Breast epithelium (tissue), 4 donors: ENCODE measurements around the gene KRTAP10-5. TPM values are rescaled to one million over a fixed set of nuclear protein-coding genes. Genes with fewer than 3 reads are reported as not detected.

Experiments used
- DNase-seq, 2 donors: peaks; one replicate each; pipeline ENCODE4 v3.0.0-alpha.2; 2019; ENCODE audit warnings: low spot score in 2 of 2
- H3K27ac ChIP-seq, 2 donors: fragments of 200-600 bp; sonication (generic) in 1 of 2; one replicate each; pipeline ENCODE4 v1.5.1; 2016 to 2019; ENCODE audit warnings: mild to moderate bottlenecking in 1 of 2
- H3K27me3 ChIP-seq, 2 donors: fragments of 200-600 bp; sonication (generic) in 1 of 2; one replicate each; pipeline versions ENCODE4 v1.5.1 to v1.6.0; 2017 to 2019; ENCODE audit warnings: control low read depth in 1 of 2, mild to moderate bottlenecking in 1 of 2
- H3K36me3 ChIP-seq: fragments of 200-600 bp; one replicate; pipeline ENCODE4 v1.5.1; 2019
- H3K4me1 ChIP-seq, 2 donors: fragments of 200-600 bp; sonication (generic); one replicate each; pipeline ENCODE4 v1.5.1; 2016 to 2019; ENCODE audit warnings: control low read depth in 1 of 2
- H3K4me3 ChIP-seq, 3 donors: fragments of 200-600 bp; sonication (generic); 1 replicate in 2 of 3; 2 replicates in 1 of 3; pipeline ENCODE4 v1.5.1; 2016 to 2019; ENCODE audit warnings: mild to moderate bottlenecking in 3 of 3, moderate library complexity in 2 of 3
- H3K9me3 ChIP-seq, 2 donors: fragments of 200-600 bp; sonication (generic) in 1 of 2; one replicate each; pipeline ENCODE4 v1.5.1; 2016 to 2019; ENCODE audit warnings: control low read depth in 1 of 2
- CTCF ChIP-seq, 3 donors: fragments of 450-650 bp; IDR thresholded peaks; one replicate each; pipeline ENCODE4 v1.5.1; 2016 to 2017; ENCODE audit warnings: antibody characterized with exemption in 3 of 3, mild to moderate bottlenecking in 3 of 3, moderate library complexity in 3 of 3
- POLR2A ChIP-seq: fragments of 450-650 bp; IDR thresholded peaks from one replicate; pipeline ENCODE4 v1.6.1; 2016; ENCODE audit warnings: antibody characterized with exemption, mild to moderate bottlenecking, moderate library complexity
- POLR2AphosphoS5 ChIP-seq, 3 donors: sonication (generic); formaldehyde crosslinking; IDR thresholded peaks; one replicate each; pipeline ENCODE4 v1.6.1; 2017; ENCODE audit warnings: antibody characterized with exemption in 3 of 3
- intact Hi-C: fragments of 100-400 bp; cut with DNase I; formaldehyde crosslinking; loops from one replicate; pipeline ENCODE4 v1.15.1; 2023; ENCODE audit warnings: low total_unique reads
- total RNA-seq, 3 donors: library from RNA; depleted of rRNA; stranded (reverse); fragments of >200 nt; gene quantifications; one replicate each; pipeline ENCODE4 v1.1.0, GENCODE V29; 2016

KRTAP10-5 gene
- total RNA-seq, 3 donors from 2014 or later: not detected

GRCh38 chr21:44581158-44581557, 754 bp upstream of the KRTAP10-5 start:
- Histone ChIP-seq H3K27me3 (peaks cover 0 to 15% of the 10 kb centered on the region in 2 donors), H3K4me3 (no peak overlapping the region), H3K27ac (no peak overlapping the region), H3K9me3 (peaks cover 29 to 31% of the 10 kb centered on the region in 2 donors), H3K36me3 (no peaks in the 10 kb centered on the region), H3K4me1 (no peaks in the 10 kb centered on the region)
- no peak for DNase-seq
- intact Hi-C loops: no loop called here
- TF ChIP-seq POLR2A (no peak), POLR2AphosphoS5 (IDR thresholded peaks at IDR 0.05) (no peak), CTCF (IDR thresholded peaks at IDR 0.05) (no peak)

GRCh38 chr21:44579833-44580144, 615 bp downstream of the KRTAP10-5 start:
- DNase-seq: peak in 1 of 2 donors; percentile 24
- Histone ChIP-seq H3K27ac (no peak overlapping the region), H3K4me1 (no peaks in the 10 kb centered on the region), H3K4me3 (no peak overlapping the region), H3K36me3 (no peaks in the 10 kb centered on the region), H3K9me3 (peaks cover 25 to 38% of the 10 kb centered on the region in 2 donors), H3K27me3 (peaks cover 0 to 5% of the 10 kb centered on the region in 2 donors)
- intact Hi-C loops: no loop called here
- no peak for TF ChIP-seq CTCF (IDR thresholded peaks at IDR 0.05)
- no peak for TF ChIP-seq POLR2A
- TF ChIP-seq POLR2AphosphoS5 (IDR thresholded peaks at IDR 0.05): no peak

- Histone ChIP-seq H3K36me3 (no peaks in the 10 kb centered on the region), H3K9me3 (peaks cover 25 to 38% of the 10 kb centered on the region in 2 donors), H3K4me1 (no peaks in the 10 kb centered on the region), H3K27ac (no peak overlapping the region), H3K27me3 (peaks cover 0 to 10% of the 10 kb centered on the region in 2 donors), H3K4me3 (no peak overlapping the region)
- TF ChIP-seq CTCF (IDR thresholded peaks at IDR 0.05): no peak
- no peak for TF ChIP-seq POLR2AphosphoS5 (IDR thresholded peaks at IDR 0.05)
- no peak for TF ChIP-seq POLR2A
- DNase-seq: no peak
- intact Hi-C loops: no loop called here
Observed at GRCh38 chr21:44579056-44579832, 1.2 kb downstream of the KRTAP10-5 start.

GRCh38 chr21:44578371-44579055, 1.9 kb downstream of the KRTAP10-5 start:
- no peaks in the 10 kb centered on the region for H3K36me3 ChIP-seq
- intact Hi-C loops: no loop called here
- H3K4me3 ChIP-seq: no peak overlapping the region
- peaks cover 25 to 38% of the 10 kb centered on the region in 2 donors for H3K9me3 ChIP-seq
- TF ChIP-seq POLR2AphosphoS5 (IDR thresholded peaks at IDR 0.05): no peak
- no peak for TF ChIP-seq CTCF (IDR thresholded peaks at IDR 0.05)
- no peak for TF ChIP-seq POLR2A
- no peak overlapping the region for H3K27ac ChIP-seq
- H3K4me1 ChIP-seq: no peaks in the 10 kb centered on the region
- peaks cover 0 to 12% of the 10 kb centered on the region in 2 donors for H3K27me3 ChIP-seq
- peak in 1 of 2 donors; percentile 36 for DNase-seq

- Histone ChIP-seq H3K4me3 (no peak overlapping the region), H3K9me3 (peaks cover 27 to 32% of the 10 kb centered on the region in 2 donors), H3K4me1 (no peaks in the 10 kb centered on the region), H3K27ac (no peak overlapping the region), H3K27me3 (peaks cover 0 to 18% of the 10 kb centered on the region in 2 donors), H3K36me3 (no peaks in the 10 kb centered on the region)
- TF ChIP-seq POLR2AphosphoS5 (IDR thresholded peaks at IDR 0.05): no peak
- TF ChIP-seq CTCF (IDR thresholded peaks at IDR 0.05): no peak
- no peak for TF ChIP-seq POLR2A
- peak in 1 of 2 donors; percentile 48 for DNase-seq
- intact Hi-C loops: no loop called here
Observed at GRCh38 chr21:44576025-44576420, 4.4 kb downstream of the KRTAP10-5 start.
